Umbilical cord (tissue), 2 donors: ENCODE results near the gene ZNF786. TPM values are rescaled to one million over a fixed set of nuclear protein-coding genes. Genes with fewer than 3 reads are reported as not detected.
"Not testable (repeated sequence)": the region's sequence is repeated elsewhere in the genome, so short reads cannot be mapped to it uniquely, and the experiment has no call there.

Experiments used
- DNase-seq: peaks from one replicate; pipeline ENCODE4 v3.0.0-alpha.2; 2015; ENCODE audit warnings: low spot score
- total RNA-seq: library from RNA; depleted of rRNA; stranded (reverse); fragments of >200 nt; gene quantifications from one replicate; pipeline ENCODE4 v1.2.3, GENCODE V29; 2014; ENCODE audit warnings: low replicate concordance; ENCODE audit not compliant: insufficient read depth

Gene ZNF786, protein sequence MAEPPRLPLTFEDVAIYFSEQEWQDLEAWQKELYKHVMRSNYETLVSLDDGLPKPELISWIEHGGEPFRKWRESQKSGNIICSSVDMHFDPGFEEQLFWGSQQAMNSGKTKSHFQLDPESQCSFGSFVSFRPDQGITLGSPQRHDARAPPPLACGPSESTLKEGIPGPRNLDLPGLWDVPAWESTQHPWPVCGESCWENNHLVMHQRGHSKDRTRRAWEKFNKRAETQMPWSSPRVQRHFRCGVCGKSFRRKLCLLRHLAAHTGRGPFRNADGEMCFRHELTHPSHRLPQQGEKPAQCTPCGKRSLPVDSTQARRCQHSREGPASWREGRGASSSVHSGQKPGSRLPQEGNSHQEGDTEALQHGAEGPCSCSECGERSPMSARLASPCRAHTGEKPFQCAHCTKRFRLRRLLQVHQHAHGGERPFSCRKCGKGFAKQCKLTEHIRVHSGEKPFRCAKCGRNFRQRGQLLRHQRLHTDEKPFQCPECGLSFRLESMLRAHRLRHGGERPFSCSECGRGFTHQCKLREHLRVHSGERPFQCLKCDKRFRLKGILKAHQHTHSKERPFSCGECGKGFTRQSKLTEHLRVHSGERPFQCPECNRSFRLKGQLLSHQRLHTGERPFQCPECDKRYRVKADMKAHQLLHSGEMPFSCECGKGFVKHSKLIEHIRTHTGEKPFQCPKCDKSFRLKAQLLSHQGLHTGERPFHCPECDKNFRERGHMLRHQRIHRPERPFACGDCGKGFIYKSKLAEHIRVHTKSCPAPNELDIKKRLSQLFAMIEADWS
- 5.5 TPM for total RNA-seq

DNA sequence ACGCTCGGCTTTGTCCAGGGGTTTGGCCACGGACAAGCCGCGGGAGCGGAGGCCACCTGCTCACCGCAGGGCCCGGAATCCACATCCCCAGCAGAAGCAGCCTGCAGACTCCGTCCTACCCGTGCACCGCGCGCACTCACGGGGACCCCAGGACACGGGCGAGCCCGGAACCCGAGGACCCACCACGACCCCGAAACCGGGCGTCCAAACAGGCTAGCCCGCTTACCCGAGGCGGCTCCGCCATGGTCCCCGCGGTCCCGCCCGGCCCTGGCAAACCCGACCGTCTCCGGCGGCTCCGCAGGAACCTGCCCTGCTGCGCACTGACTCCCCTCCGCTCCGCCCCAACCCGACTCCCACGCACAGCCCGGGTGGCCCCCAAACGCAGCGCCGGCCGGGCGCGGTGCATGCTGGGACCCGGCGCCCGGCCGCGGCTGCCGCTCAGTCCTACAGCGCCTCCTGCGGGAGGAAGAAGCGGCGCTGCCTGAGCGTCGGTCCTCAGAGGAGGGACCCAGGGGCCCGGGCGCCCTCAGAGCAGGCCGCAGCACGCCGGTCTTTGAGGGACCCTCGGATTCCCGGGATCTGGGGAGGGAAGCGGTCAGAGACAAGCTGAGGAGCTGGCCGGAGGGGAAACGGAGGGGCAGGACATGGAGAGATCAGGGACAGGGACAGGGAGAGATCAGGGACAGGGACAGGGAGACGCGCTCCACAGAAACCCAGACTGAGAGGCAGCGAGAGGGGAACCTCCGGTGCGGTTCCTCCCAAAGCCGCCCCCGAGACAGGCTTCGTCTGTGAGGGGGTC lies at the start of gene ZNF786:
Gene ZNF786, minus strand, starts transcription at position 322 of the 799 bp plus-strand sequence. Its CDS starts 78 bp downstream, at position 244.
- peak; percentile 95 for DNase-seq

DNA sequence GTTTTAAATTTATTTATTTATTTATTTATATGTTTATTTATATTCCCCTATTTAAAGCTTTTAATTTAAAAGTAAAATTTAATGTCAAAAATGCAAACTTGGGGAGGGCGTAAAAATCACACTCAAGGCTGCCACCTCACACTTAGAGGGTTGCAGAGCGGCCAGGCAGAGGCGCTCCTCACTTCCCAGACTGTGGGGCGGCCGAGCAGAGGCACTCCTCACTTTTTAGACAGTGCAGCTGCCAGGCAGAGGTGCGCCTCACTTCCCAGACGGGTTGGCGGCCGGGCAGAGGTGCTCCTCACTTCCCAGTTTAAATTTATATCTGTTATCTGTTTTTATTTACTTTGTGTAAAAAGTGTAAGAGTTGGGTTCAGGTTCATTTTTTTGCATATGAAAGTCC lies 45.6 kb upstream of the ZNF786 start:
- DNase-seq: no peak

DNA sequence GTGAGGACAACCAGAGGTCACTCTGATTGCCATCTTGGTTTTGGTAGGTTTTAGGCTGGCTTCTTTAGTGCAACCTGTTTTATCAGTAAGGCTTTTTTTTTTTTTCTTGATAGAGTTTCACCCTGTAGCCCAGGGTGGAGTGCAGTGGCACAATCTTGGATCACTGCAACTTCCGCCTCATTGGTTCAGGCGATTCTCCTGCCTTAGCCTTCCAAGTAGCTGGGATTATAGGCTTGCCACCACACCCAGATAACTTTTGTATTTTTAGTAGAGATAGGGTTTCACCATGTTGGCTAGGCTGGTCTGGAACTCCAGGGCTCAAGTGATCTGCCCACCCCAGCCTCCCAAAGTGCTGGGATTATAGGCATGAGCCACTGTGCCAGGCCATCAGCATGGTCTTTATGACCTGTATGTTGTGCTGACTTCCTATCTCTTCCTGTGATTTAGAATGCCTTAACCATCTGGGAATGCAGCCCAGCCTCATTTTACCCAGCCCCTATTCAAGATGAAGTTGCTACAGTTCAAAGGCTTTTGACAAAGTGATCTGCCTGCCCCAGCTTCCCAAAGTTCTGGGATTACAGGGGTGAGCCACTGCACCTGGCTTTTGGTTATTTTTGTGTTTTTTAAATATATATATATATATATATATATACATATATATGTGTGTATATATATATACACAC lies 42.7 kb upstream of the ZNF786 start:
- DNase-seq: no peak

DNA sequence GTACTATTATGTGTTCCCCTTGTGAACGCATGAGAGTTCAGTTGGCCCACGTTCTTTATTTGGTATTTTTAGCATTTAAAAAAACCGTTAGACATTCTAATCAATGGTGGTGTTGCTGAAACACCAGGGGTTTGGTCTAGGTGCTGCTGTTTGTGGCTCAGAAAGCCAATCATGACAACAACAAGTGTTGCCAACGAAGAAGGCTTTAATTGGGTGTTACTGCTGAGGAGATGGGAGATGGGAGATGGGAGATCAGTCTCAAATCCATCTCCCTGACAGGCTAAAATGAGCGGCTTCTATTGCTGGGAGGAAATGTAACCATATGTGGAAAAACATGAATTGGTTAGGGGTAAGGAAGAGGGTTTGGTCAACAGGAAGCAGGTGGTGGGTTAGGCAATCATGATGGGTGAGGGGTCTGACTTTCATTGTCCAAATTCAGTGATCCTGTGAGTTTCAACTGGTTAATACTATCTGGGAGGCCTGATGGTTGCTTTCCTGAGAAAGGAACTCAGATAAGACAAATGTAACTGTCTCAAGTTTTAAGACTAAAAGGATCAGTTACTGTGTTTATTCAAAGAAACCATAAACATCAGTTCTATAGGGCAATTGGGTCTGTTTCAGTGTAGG lies 40.2 kb upstream of the ZNF786 start:
- DNase-seq: no peak

DNA sequence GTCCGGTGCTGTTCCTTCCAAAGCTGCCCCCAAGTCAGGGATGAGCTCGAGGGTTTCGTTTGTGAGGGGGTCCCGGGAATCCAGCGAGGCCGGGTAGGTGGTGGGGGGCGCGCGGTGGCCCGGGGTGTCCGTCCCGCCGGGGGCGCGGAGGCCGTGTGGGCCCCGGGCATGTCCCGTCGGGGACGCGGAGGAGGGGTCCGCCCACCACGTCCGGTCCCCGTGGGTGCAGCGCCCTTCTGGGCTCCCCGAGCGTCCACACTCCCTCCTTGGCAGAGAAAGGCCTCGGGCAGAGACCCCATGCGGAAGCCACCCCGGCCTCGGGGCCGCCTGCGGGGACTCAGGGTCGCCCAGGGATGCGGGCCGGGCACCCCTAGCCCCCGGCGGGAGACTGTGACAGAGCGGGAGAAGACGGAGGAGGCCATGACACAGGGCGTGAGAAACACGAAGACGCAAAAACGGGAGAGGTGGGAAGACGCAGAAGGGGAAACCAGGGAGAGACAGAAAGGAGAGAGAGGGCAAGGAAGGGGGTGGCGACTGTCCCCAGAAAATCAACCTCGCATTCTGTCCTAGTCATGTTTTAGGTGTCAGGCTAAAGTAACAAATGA lies 36.2 kb upstream of the ZNF786 start:
- peak; percentile 61 for DNase-seq

DNA sequence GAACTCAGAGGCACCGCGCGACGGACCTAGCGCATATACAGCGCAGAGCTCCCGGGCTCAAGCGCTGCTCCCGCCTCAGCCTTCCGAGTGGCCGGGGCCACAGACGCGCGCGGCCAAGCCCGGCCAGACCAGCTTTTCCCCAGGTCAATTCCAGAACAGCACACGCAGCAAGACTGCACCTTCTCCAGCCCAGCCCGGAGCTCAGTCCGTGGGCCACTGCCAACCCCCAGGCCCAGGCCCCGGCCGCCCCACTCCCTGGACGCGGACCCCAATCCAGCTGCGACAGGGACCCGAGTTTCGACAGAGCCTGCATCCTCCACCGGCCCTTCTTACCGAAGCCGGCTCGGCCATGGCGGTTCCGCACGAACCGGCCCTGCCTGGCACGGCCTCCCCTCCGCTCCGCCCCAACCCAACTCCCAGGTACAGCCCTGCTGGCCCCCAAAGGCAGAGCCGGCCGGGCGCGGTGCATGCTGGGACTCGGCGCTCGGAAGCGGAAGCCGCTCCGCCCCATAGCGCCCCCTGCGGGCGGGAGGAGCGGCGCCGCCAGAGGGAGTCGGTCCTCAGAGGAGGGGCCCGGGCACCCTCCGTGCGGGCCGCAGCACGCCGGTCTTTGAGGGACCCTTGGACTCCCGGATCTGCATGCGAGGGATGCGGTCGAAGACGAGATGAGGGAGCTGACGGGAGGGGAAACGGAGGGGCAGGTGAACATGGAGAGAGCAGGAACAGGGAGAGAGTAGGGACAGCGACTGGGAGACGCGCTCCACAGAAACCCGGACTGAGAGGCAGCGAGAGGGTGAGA lies 35.5 kb upstream of the ZNF786 start, which contains the start of gene ZNF425:
Gene ZNF425, minus strand, starts transcription at position 462 of the 799 bp plus-strand sequence. Its CDS starts 111 bp downstream, at position 351.
- DNase-seq: peak; percentile 97

DNA sequence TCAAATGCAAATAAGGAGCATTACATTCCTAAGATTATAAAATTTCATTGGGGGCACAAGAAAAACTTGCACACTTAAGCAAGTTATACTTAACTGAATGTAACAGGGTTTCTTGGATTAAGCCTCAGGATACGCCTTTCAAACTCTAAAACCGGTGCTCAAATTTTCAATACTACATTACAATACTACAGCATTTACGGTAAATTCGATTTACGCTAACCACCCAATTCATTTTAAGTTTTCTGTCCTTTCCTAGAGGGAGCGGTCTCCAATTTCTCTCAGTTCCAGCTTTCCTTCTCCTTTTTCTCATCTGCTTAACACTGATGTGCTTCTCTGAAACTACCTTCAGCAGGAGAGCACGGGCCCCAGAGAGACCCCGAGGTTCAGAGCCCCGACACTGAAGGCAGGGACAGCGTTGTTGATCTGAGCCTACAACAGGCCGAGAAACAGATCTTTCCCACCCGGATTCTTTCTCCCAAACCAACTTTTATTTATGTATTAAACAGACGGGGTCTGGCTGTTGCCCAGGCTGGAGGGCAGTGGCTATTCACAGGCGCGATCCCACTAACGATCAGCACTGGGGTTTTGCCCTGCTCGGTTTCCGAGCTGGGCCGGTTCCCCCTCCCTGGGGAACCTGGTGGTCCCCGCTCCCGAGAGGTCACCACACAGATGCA lies 34.8 kb upstream of the ZNF786 start:
- peak; percentile 15 for DNase-seq

DNA sequence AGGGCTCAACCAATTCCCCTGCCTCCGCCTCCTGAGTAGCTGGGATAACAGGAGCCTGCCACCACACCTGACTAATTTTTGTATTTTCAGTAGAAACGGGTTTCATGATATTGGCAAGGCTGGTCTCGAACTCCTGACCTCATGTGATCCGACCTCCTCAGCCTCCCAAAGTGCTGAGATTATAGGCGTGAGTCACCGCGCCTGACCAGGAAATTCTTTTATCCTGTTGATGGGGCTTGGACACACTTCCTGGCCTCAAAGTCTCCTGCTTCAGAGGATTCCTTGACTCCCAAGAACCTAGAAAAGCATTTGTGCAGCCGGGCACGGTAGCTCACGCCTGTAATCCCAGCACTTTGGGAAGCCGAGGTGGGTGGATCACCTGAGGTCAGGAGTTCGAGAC lies 19.5 kb upstream of the ZNF786 start:
- no peak for DNase-seq

DNA sequence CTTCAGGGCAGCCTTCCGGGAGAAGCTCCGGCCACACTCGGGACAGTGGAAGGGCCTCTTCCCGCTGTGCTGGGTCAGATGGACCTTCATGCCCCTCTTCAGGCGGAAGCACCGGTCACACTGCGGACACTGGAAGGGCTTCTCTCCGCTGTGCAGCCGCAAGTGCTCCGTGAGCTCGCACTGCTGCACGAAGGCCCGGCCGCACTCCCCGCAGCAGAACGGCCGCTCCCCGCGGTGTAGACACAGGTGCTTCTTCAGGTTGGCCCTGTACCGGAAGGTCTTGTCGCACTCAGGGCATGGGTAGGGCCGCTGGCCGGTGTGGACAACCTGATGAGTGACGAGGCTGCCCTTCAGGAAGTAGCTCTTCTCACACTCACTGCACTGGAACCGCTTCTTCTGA lies 14.2 kb upstream of the ZNF786 start:
- no peak for DNase-seq

DNA sequence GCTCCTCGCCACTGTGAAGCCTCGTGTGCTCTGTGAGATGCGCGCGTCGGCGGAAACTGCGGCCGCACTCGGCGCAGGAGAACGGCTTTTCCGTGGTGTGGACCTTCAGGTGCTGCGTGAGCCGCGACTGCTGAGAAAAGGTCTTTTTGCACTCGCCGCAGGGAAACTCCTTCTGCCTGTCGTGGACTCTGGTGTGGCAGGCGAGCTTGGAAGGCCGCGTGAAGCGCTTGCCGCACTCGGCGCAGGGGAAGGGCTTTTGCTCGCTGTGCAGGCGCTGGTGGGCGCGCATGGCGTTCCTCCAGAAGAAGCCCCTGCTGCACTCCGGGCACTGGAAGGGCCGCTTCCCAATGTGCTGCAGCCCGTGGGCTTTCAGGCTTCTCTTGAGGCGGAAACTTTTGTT lies 13.7 kb upstream of the ZNF786 start:
- DNase-seq: no peak

DNA sequence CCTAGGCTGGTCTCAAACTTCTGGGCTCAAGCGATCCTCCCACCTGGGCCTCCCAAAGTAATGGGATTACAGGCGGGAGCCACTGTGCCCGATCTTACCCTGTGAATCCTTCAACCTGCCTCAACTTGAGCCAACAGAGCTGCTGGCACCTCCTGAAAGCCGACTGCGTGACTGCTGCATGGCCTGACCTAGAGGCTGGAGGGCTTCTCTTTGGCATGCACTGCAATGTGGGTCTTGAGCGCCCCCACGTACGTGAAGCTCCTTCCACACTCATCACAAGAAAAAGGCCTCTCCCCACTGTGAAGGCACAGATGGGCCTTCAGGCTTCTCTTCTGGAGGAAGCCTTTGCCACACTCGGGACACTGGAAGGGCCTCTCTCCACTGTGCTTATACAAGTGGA lies 12.9 kb upstream of the ZNF786 start:
- no peak for DNase-seq

DNA sequence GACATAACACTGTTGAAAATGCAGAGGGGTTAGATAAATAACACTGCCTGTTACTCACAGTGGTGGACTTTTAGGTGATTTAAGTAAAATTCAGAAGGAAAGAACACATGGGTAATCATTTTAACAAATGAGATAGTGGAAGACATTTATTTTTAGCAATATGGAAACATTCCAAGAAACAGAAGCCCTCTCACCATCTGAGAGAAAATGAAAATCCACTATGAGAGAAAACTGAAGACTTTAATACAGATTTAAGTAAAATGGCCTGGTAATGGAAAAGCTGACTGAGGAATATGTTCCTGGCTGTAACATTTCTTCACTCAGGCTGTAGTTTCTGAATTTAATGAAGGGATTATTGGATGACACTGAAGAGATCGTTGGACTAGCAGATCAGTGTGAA lies 12.1 kb upstream of the ZNF786 start:
- DNase-seq: peak; percentile 89

DNA sequence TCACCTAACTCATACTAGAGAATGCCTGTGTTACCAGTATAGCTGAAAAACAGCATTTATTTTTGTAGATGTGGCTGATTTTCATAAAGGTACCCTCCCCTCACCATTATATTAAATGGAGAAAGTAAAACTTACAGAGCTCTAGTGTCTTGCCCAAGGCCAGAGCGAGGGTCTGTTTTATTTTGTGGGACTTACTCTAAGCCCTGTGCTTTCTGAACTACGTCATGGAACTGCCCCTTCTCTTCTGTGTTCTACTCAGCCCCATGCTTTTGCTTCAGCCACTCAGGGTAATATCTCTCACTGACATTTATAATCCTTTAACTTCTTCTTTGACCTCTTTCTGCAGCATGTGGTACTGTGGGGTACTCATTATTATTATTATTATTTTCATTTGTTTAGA lies 10.3 kb upstream of the ZNF786 start:
- peak; percentile 93 for DNase-seq

DNA sequence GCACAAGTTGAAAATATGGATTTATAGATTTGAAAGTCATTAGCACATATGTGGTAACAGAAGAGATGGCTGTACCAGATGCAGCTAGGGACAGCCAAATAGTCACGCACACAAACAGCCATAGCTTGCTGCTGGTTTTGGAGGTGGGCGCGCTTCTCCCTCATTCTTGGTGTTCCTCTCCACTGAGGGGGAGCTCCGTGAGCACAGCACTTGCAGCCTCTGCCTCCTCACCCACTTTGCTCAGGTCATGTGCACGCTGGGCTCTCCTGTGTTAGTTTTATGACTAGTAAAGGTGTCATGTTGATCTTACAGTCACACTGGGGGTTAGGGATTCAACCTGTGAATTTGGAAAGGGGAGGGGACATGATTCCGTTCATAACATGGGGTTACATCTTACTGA lies 8.5 kb upstream of the ZNF786 start:
- no peak for DNase-seq

DNA sequence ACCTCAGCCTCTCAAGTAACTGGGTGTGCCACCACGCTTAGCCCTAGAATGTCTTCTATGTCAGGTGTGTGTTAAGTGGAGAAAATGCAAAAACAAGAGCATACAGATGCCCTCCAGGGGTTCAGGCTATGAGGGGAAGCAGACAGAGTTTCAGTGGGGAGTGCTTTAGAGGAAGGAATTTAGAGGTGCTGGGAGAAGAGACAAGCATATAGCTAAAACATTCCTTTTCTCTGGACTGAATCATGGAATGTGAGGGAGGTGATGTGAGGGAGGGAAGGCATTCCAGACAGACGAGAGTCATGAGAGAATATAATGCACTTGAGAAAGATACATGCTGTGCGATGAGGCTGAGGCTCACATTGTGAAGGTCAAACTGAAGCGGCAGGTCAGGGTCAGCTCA lies 6.6 kb upstream of the ZNF786 start:
- no peak for DNase-seq

DNA sequence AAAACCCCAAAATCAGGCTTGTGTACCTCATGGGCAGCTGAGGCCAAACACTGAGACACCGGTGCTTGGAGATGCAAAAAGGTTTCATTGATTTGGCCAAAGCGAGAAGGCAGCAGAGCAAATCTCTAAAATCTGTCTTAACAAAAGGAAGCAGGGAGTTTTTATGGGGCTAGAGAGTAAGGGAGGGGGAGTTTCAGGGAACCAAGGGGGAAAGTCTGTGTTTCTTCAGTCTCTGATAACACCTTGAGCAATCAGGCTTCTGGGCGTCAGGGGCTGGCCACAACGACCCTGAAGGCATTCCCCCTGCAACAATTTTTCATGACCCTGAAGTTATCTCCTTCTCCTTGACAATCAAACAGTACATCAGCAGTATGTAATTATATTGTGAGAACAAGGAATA lies 2.7 kb upstream of the ZNF786 start:
- peak; percentile 50 for DNase-seq

DNA sequence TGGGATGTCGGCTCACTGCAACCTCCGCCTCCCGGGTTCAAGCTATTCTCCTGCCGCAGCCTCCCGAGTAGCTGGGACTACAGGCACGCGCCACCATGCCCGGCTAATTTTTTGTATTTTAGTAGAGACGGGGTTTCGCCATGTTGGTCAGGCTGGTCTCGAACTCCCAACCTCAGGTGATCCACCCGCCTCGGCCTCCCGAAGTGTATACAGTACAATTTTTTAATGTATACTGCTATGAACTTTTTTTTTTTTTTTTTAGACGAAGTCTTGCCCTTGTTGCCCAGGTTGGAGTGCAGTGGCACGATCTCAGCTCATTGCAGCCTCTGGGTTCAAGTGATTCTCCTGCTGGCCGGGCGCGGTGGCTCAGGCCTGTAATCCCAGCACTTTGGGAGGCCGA lies 1.7 kb upstream of the ZNF786 start:
- DNase-seq: not testable (repeated sequence)

DNA sequence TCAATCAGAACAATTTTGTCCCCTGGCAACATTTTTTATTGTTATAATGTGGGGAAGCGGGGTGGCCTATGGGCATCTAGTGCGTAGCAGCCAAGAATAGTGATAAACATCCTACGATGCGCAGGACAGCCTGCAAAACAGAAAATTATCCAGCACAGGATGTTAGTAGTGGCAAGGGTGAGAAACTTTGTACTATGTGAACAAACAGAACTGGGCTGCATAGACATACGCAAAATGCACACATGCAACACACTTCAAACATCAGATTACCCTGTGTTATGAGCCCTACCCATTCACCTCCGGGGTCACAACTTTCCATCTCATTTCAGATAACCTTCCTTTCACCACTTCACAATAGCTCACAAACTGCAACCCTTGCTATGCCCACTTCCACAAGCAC lies 3.1 kb downstream of the ZNF786 start:
- DNase-seq: no peak

DNA sequence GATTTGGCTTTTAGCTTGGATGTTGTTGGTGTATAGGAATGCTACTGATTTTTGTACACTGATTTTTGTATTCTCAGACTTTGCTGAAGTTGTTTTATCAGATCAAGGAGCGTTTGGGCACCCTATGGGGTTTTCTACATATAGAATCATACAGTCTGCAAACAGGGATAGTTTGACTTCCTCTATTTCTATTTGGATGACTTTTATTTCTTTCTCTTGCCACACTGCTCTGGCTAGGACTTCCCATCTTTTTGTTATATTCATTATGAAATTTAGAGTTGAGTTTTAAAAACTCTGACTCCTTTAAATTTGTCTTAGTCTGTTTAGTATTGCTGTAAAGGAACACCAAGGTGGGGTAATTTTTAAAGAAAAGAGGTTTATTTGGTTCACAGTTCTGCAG lies 4.7 kb downstream of the ZNF786 start:
- no peak for DNase-seq
